PC-3 (cell line): Measurements from ENCODE around the gene PSMA8. TPM values are rescaled to one million over a fixed set of nuclear protein-coding genes. Genes with fewer than 3 reads are reported as not detected.

ENCODE experiments used
- ATAC-seq: fragments of 200-7000 bp; cut with Tn5 transposase; 2 replicates; pipeline ENCODE4 v1.9.1; 2020; ENCODE audit warnings: mild to moderate bottlenecking, moderate library complexity
- BruUV-seq: library from RNA; stranded (reverse); fragments of 400-500 nt; replicated peaks from 2 replicates; lab custom pipeline; 2021; lab: Mats Ljungman, UMichigan
- CTCF ChIA-PET: fragments of 300-600 bp; sonication (Branson Sonifier 250); formaldehyde crosslinking; loops from one replicate; lab custom pipeline; 2022; ENCODE audit warnings: antibody characterized with exemption; lab: Charles Lee
- POLR2A ChIA-PET: fragments of 300-600 bp; sonication (Branson Sonifier 250); formaldehyde crosslinking; loops from one replicate; lab custom pipeline; 2022; ENCODE audit warnings: antibody characterized with exemption; ENCODE audit not compliant: unreplicated experiment; lab: Charles Lee
- DNase-seq: peaks from one replicate; pipeline ENCODE4 v3.0.0-alpha.2; 2015
- H2AFZ ChIP-seq: fragments of 300-600 bp; sonication (generic); 2 replicates; pipeline ENCODE4 v1.6.0; 2016; ENCODE audit warnings: antibody characterized with exemption, low read length
- H3F3A ChIP-seq: fragments of 300-600 bp; sonication (generic); one replicate; pipeline ENCODE4 v1.6.0; 2017; ENCODE audit warnings: antibody characterized with exemption, low read length, control low read depth, mild to moderate bottlenecking; ENCODE audit not compliant: unreplicated experiment
- H3K27ac ChIP-seq: fragments of 300-600 bp; sonication (generic); 2 replicates; pipeline ENCODE4 v1.5.1; 2016; ENCODE audit warnings: mild to moderate bottlenecking, low read length
- H3K27me3 ChIP-seq: fragments of 300-600 bp; sonication (generic); 2 replicates; pipeline ENCODE4 v1.6.1; 2016; ENCODE audit warnings: low read length, mixed read lengths
- H3K36me3 ChIP-seq: fragments of 300-600 bp; sonication (generic); 2 replicates; pipeline ENCODE4 v1.6.1; 2016; ENCODE audit warnings: low read depth, mixed run types, low read length, mixed read lengths
- H3K4me1 ChIP-seq: fragments of 300-600 bp; sonication (generic); 2 replicates; pipeline ENCODE4 v1.5.1; 2016; ENCODE audit warnings: low read length; ENCODE audit not compliant: insufficient read depth
- H3K4me2 ChIP-seq: fragments of 300-600 bp; sonication (generic); 2 replicates; pipeline ENCODE4 v1.6.0; 2016; ENCODE audit warnings: low read length
- H3K4me3 ChIP-seq: fragments of 300-600 bp; sonication (generic); 2 replicates; pipeline ENCODE4 v1.5.1; 2016; ENCODE audit warnings: mild to moderate bottlenecking, low read length, mixed read lengths
- H3K79me2 ChIP-seq: fragments of 300-600 bp; sonication (generic); 2 replicates; pipeline ENCODE4 v1.6.1; 2017; ENCODE audit warnings: low read length, mixed read lengths
- H3K9ac ChIP-seq: fragments of 300-600 bp; sonication (generic); 2 replicates; pipeline ENCODE4 v1.6.0; 2016; ENCODE audit warnings: mild to moderate bottlenecking, low read length
- H3K9me2 ChIP-seq: fragments of 300-600 bp; sonication (generic); replicated peaks from 2 replicates; pipeline ENCODE4 v1.6.1; 2016; ENCODE audit warnings: mixed run types, low read length, mixed read lengths
- H3K9me3 ChIP-seq: fragments of 300-600 bp; sonication (generic); 2 replicates; pipeline ENCODE4 v1.6.1; 2016; ENCODE audit warnings: low read length, mixed read lengths
- H4K20me1 ChIP-seq: fragments of 300-600 bp; sonication (generic); 2 replicates; pipeline ENCODE4 v1.6.1; 2016; ENCODE audit warnings: low read length, mixed read lengths
- EZH2 ChIP-seq: fragments of 300-600 bp; sonication (generic); IDR thresholded peaks from one replicate; pipeline ENCODE4 v1.6.1; 2017; ENCODE audit warnings: antibody characterized with exemption, mild to moderate bottlenecking, low read length; ENCODE audit not compliant: unreplicated experiment
- EZH2phosphoT487 ChIP-seq: fragments of 300-600 bp; sonication (generic); IDR thresholded peaks from 2 replicates; pipeline ENCODE4 v1.6.1; 2018; ENCODE audit warnings: mild to moderate bottlenecking, antibody characterized with exemption, low read length, borderline replicate concordance
- intact Hi-C: fragments of 100-400 bp; cut with micrococcal nuclease; formaldehyde crosslinking; loops from 2 replicates; pipeline ENCODE4 v1.9.0; 2023
- total RNA-seq: library from RNA; depleted of rRNA; stranded (reverse); fragments of >200 nt; gene quantifications from 2 replicates; pipeline ENCODE4 v1.2.3, GENCODE V29; 2014
- TF ChIP-seq, protein P1 (sequence below): fragments of 300-600 bp; sonication (generic); conservative IDR thresholded peaks from 2 replicates; pipeline ENCODE4 v1.5.1; 2017; ENCODE audit warnings: antibody characterized with exemption, low read depth, mild to moderate bottlenecking, low read length

Gene PSMA8
- total RNA-seq, 1 experiment from 2014 or later, result not detected

DNA sequence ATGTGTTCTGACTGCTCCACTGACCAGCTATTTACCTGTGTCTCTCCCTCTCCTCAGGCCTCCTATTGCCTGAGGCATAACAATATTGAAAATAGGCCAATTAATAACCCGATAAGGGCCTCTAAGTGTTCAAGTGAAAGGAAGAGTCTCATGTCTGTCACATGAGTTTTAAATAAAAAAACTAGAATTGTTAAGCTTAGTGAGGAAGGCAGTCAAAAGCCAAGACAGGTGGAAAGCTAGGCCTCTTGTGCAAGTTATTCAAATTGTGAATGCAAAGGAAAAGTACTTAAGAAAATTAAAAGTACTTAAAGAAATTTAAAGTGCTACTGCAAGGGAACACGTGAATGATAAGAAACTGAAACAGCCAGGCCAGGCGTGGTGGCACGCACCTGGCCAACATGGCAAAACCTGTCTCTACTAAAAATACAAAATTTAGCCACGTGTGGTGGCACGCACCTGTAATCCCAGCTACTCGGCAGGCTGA is 47.7 kb downstream of the PSMA8 start:
- H3K9ac ChIP-seq, result no peak overlapping the region
- no peaks in the 10 kb centered on the region for H3K9me3 ChIP-seq
- intact Hi-C loops, result no loop called here
- no peaks in the 10 kb centered on the region for H3K9me2 ChIP-seq
- no peaks in the 10 kb centered on the region for H3F3A ChIP-seq
- H3K4me2 ChIP-seq, result no peak overlapping the region
- TF ChIP-seq EZH2 (no peak), EZH2phosphoT487 (no peak)
- TF ChIP-seq, protein P1, sequence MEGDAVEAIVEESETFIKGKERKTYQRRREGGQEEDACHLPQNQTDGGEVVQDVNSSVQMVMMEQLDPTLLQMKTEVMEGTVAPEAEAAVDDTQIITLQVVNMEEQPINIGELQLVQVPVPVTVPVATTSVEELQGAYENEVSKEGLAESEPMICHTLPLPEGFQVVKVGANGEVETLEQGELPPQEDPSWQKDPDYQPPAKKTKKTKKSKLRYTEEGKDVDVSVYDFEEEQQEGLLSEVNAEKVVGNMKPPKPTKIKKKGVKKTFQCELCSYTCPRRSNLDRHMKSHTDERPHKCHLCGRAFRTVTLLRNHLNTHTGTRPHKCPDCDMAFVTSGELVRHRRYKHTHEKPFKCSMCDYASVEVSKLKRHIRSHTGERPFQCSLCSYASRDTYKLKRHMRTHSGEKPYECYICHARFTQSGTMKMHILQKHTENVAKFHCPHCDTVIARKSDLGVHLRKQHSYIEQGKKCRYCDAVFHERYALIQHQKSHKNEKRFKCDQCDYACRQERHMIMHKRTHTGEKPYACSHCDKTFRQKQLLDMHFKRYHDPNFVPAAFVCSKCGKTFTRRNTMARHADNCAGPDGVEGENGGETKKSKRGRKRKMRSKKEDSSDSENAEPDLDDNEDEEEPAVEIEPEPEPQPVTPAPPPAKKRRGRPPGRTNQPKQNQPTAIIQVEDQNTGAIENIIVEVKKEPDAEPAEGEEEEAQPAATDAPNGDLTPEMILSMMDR, result no peak
- H3K36me3 ChIP-seq, result no peaks in the 10 kb centered on the region
- no peaks in the 10 kb centered on the region for H3K4me1 ChIP-seq
- no peak overlapping the region for H2AFZ ChIP-seq
- DNase-seq (no peak), ATAC-seq (no peak)
- POLR2A ChIA-PET, result no interaction called here
- no peaks in the 10 kb centered on the region for H4K20me1 ChIP-seq
- peaks cover 18% of the 10 kb centered on the region for H3K27me3 ChIP-seq
- no peak overlapping the region for H3K27ac ChIP-seq
- H3K79me2 ChIP-seq, result no peaks in the 10 kb centered on the region
- CTCF ChIA-PET, result no interaction called here
- no TSS peak for BruUV-seq
- H3K4me3 ChIP-seq, result no peak overlapping the region

DNA sequence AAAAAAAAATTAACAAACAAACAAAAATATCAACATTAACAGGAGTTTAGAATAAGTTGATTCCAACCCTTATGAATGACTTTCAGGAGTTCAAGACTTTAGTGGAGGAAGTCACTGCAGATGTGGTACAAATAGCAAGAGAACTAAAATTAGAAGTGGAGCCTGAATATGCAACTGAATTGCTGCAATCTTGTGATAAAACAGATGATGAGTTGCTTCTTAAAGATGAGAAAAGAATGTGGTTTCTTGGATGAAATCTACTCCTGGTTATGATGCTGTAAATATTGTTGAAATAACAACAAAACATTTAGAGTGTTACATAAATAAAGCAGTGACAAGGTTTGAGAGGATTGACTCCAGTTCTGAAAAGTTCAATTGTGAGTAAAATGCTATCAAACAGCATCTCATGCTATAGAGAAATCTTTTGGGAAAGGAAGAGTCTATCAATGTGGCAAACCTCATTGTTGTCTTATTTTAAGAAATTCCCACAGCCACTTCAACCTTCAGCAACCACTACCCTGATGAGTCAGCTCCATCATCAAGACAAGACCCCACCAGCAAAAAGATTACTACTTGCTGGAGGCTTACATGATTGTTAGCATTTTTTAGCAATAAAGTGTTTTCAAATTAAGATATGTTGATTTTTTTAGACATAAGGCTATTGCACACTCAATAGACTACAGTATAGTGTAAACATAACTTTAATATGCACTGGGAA is 49.9 kb downstream of the PSMA8 start:
- H3K27me3 ChIP-seq, result peaks cover 4% of the 10 kb centered on the region; the same call in 1 of the 2 replicates
- BruUV-seq, result no TSS peak
- H3K36me3 ChIP-seq, result no peaks in the 10 kb centered on the region
- ChIA-PET POLR2A (no interaction called here), CTCF (no interaction called here)
- H3F3A ChIP-seq, result no peaks in the 10 kb centered on the region
- intact Hi-C loops, result no loop called here
- TF ChIP-seq EZH2phosphoT487 (no peak), EZH2 (no peak)
- TF ChIP-seq, protein P1, result no peak
- no peaks in the 10 kb centered on the region for H4K20me1 ChIP-seq
- ATAC-seq, result no peak
- no peaks in the 10 kb centered on the region for H3K9me3 ChIP-seq
- no peaks in the 10 kb centered on the region for H3K4me1 ChIP-seq
- DNase-seq, result no peak
- H2AFZ ChIP-seq, result no peak overlapping the region
- no peak overlapping the region for H3K4me3 ChIP-seq
- no peaks in the 10 kb centered on the region for H3K9me2 ChIP-seq
- H3K9ac ChIP-seq, result no peak overlapping the region
- H3K27ac ChIP-seq, result no peak overlapping the region
- no peak overlapping the region for H3K4me2 ChIP-seq
- no peaks in the 10 kb centered on the region for H3K79me2 ChIP-seq

DNA sequence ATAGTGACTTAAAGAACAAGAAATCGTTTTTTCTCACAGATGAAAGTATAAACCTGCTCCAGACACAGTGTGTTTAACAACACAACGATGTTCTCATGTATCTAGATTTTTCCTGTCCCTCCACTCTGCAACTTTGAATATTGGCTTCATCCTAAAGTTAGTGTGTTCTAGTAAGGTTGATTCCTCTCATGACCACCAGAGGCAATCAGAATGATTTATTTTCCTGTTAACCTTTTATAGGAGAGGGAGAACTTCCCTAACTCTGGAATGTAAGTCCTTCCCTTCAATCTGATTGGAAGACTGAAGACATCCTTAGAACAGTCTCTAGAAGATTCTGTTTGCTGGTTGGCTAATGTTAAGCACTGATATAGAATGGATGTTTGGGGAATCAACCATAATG is 51.6 kb downstream of the PSMA8 start:
- Histone ChIP-seq H3K4me1 (no peaks in the 10 kb centered on the region), H3K36me3 (no peaks in the 10 kb centered on the region), H2AFZ (no peak overlapping the region), H4K20me1 (no peaks in the 10 kb centered on the region), H3K27me3 (no peaks in the 10 kb centered on the region), H3K9me3 (no peaks in the 10 kb centered on the region), H3F3A (no peaks in the 10 kb centered on the region), H3K9ac (no peak overlapping the region), H3K4me2 (no peak overlapping the region), H3K9me2 (no peaks in the 10 kb centered on the region), H3K27ac (no peak overlapping the region), H3K4me3 (no peak overlapping the region), H3K79me2 (no peaks in the 10 kb centered on the region)
- ChIA-PET CTCF (no interaction called here), POLR2A (no interaction called here)
- BruUV-seq, result no TSS peak
- intact Hi-C loops, result no loop called here
- TF ChIP-seq, protein P1, result peak; percentile 52
- TF ChIP-seq EZH2 (no peak), EZH2phosphoT487 (no peak)
- DNase-seq (peak; percentile 48), ATAC-seq (peak; percentile 59)
